Activated T-cell treated with anti-CD3 and anti-CD28 coated beads, Interleukin-2, amount 50 U/mL, for 24 hours (primary cell): ENCODE results near the gene COX19.

Experiments
- DNase-seq: peaks from one replicate; pipeline ENCODE4 v3.0.0-alpha.2; 2020
- H3K27ac Mint-ChIP-seq: 2 replicates; pipeline ENCODE4 v1.8.0; 2020; ENCODE audit warnings: mild to moderate bottlenecking, mixed read lengths
- H3K27me3 Mint-ChIP-seq: 2 replicates; pipeline ENCODE4 v1.8.0; 2020; ENCODE audit warnings: mixed read lengths
- H3K36me3 Mint-ChIP-seq: 2 replicates; pipeline ENCODE4 v1.8.0; 2020; ENCODE audit warnings: low read depth, mixed read lengths
- H3K4me1 Mint-ChIP-seq: 2 replicates; pipeline ENCODE4 v1.8.0; 2020; ENCODE audit warnings: low read depth, mixed read lengths
- H3K4me3 Mint-ChIP-seq: 2 replicates; pipeline ENCODE4 v1.8.0; 2020; ENCODE audit warnings: mild to moderate bottlenecking, moderate library complexity, mixed read lengths
- H3K9me3 Mint-ChIP-seq: 2 replicates; pipeline ENCODE4 v1.8.0; 2020; ENCODE audit warnings: mixed read lengths

Gene COX19

GRCh38 chr7:990352-990932 lies 15.1 kb upstream of the COX19 start:
- no peak overlapping the region for H3K27ac Mint-ChIP-seq
- H3K36me3 Mint-ChIP-seq = no peaks in the 10 kb centered on the region
- DNase-seq = no peak
- H3K9me3 Mint-ChIP-seq = no peaks in the 10 kb centered on the region
- H3K27me3 Mint-ChIP-seq = peaks cover 11% of the 10 kb centered on the region
- no peak overlapping the region for H3K4me3 Mint-ChIP-seq
- peaks cover 5% of the 10 kb centered on the region for H3K4me1 Mint-ChIP-seq

GRCh38 chr7:988963-989529 lies 13.7 kb upstream of the COX19 start:
- Mint-ChIP-seq H3K36me3 (no peaks in the 10 kb centered on the region), H3K27ac (no peak overlapping the region), H3K27me3 (peaks cover 13% of the 10 kb centered on the region), H3K9me3 (no peaks in the 10 kb centered on the region), H3K4me1 (peaks cover 5% of the 10 kb centered on the region), H3K4me3 (no peak overlapping the region)
- no peak for DNase-seq

- Mint-ChIP-seq H3K4me3 (no peak overlapping the region), H3K9me3 (no peaks in the 10 kb centered on the region), H3K27me3 (peaks cover 13% of the 10 kb centered on the region), H3K27ac (no peak overlapping the region), H3K4me1 (peaks cover 5% of the 10 kb centered on the region), H3K36me3 (no peaks in the 10 kb centered on the region)
- DNase-seq = no peak
These were observed 13.1 kb upstream of the COX19 start for GRCh38 chr7:988426-988911.

GRCh38 chr7:987909-988308 lies 12.6 kb upstream of the COX19 start:
- H3K4me3 Mint-ChIP-seq = no peak overlapping the region
- H3K27ac Mint-ChIP-seq = no peak overlapping the region
- no peaks in the 10 kb centered on the region for H3K9me3 Mint-ChIP-seq
- DNase-seq = no peak
- no peaks in the 10 kb centered on the region for H3K36me3 Mint-ChIP-seq
- peaks cover 13% of the 10 kb centered on the region for H3K27me3 Mint-ChIP-seq
- H3K4me1 Mint-ChIP-seq = peaks cover 2% of the 10 kb centered on the region

DNA sequence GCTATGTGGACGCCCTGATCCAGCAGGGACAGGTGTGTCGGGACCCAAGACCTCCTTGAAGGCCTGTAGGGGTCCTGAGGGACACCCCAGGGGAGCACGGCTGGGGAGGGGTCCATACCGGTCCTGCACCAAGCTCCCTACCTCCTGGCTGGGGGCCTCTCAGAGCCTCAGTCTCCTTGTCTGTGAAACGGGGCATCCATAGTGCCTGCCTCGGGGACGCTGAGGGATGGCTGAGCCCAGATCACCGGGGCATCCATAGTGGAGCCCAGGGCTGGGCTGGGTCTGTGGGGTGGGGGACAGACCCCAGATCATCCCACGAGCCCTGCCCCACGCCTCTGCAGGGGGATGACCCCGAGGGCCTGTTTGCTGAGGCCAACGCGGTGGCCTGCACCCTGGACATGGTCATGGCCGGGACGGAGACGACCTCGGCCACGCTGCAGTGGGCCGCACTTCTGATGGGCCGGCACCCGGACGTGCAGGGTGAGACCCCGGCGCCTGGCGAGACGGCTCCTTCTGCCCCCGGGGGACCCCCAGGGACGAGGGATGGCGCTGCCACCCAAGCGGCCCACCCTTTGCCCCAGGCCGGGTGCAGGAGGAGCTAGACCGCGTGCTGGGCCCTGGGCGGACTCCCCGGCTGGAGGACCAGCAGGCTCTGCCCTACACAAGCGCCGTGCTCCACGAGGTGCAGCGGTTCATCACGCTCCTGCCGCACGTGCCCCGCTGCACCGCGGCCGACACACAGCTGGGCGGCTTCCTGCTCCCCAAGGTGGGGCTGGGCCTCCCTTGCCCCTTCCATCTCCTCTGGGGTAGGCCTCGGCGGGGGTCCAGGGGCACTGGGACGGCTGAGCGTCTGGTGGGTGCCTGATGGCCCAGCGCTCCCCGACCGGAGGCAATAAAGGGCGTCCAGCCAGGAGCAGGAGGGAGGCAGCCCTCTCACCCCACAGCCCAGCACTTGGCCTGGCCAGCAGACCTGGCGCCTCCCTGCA lies 11.7 kb upstream of the COX19 start:
- Mint-ChIP-seq H3K9me3 (no peaks in the 10 kb centered on the region), H3K4me3 (no peak overlapping the region), H3K4me1 (no peaks in the 10 kb centered on the region), H3K27me3 (peaks cover 13% of the 10 kb centered on the region), H3K27ac (no peak overlapping the region), H3K36me3 (no peaks in the 10 kb centered on the region)
- DNase-seq = no peak

GRCh38 chr7:985915-986741 lies 10.8 kb upstream of the COX19 start:
- H3K4me3 Mint-ChIP-seq = no peak overlapping the region
- peaks cover 13% of the 10 kb centered on the region for H3K27me3 Mint-ChIP-seq
- H3K27ac Mint-ChIP-seq = no peak overlapping the region
- H3K4me1 Mint-ChIP-seq = no peaks in the 10 kb centered on the region
- DNase-seq = no peak
- H3K9me3 Mint-ChIP-seq = no peaks in the 10 kb centered on the region
- H3K36me3 Mint-ChIP-seq = no peaks in the 10 kb centered on the region

- no peaks in the 10 kb centered on the region for H3K36me3 Mint-ChIP-seq
- no peaks in the 10 kb centered on the region for H3K9me3 Mint-ChIP-seq
- no peaks in the 10 kb centered on the region for H3K4me1 Mint-ChIP-seq
- no peak overlapping the region for H3K4me3 Mint-ChIP-seq
- no peak for DNase-seq
- no peak overlapping the region for H3K27ac Mint-ChIP-seq
- peaks cover 13% of the 10 kb centered on the region for H3K27me3 Mint-ChIP-seq
These were observed 9.7 kb upstream of the COX19 start for GRCh38 chr7:985127-985416.

GRCh38 chr7:984361-985126 lies 9.2 kb upstream of the COX19 start:
- Mint-ChIP-seq H3K36me3 (no peaks in the 10 kb centered on the region), H3K4me1 (no peaks in the 10 kb centered on the region), H3K9me3 (no peaks in the 10 kb centered on the region), H3K27ac (no peak overlapping the region), H3K27me3 (peaks cover 13% of the 10 kb centered on the region), H3K4me3 (no peak overlapping the region)
- no peak for DNase-seq

DNA sequence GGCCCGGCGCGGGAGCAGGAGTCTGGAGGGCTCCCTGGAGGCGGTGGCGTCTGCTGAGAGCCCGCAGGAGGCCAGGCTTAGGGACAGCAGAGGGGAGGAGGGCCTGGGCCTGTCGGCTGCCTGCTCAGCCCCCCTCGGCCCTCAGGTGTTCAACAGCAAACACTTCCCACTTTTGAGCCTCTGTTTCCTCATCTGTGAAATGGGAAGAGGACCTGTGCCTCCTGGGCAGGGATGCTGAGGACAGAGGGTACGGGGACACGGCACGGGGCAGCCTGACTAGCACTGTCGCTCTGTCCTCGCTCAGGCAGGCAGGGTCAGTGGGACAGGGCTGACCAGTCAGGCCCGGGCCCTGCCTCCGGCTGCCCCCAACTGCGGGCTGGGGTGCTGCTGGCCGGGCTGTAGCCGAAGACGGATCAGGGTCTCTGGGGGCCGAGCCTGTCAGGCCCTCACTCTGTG lies 8.3 kb upstream of the COX19 start:
- no peak for DNase-seq
- Mint-ChIP-seq H3K4me1 (no peaks in the 10 kb centered on the region), H3K4me3 (no peak overlapping the region), H3K27me3 (peaks cover 13% of the 10 kb centered on the region), H3K9me3 (no peaks in the 10 kb centered on the region), H3K27ac (no peak overlapping the region), H3K36me3 (no peaks in the 10 kb centered on the region)

- Mint-ChIP-seq H3K4me1 (no peaks in the 10 kb centered on the region), H3K27ac (no peak within 1 kb of the TSS), H3K36me3 (no peaks in the 10 kb centered on the region), H3K4me3 (no peak within 1 kb of the TSS), H3K27me3 (peaks cover 13% of the 10 kb centered on the region), H3K9me3 (no peaks in the 10 kb centered on the region)
- DNase-seq = no peak
These were observed 7.8 kb upstream of the COX19 start, which contains the start of gene CYP2W1 for GRCh38 chr7:983004-983615. TSS of gene CYP2W1 (plus strand) at chr7:983181. CDS start at chr7:983212, 31 bp downstream.

DNA sequence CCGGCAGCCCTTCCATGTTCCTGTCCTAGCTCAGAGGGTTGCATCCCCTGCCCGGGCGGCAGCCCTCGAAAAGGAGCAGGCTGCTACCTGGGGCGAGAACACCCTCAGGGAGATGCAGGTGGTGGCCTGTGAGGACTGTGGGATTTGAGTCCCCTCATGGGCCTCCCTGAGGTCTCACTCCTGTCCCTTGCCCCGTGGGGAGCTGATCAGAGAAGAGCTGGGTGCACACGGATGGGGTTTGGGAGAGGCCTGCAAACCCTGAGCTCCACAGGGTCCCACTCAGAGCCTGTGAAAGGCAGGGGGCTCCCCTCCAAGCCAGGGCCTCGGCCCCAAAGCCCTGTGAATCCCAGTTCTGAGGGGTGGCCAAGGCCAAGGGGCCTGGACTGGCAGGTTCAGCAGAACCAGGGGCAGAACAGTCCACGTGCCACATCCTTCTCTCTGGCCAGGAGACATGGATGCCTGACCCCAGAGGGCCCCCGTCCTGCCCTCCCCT lies 7.2 kb upstream of the COX19 start:
- DNase-seq = no peak
- H3K4me1 Mint-ChIP-seq = no peaks in the 10 kb centered on the region
- H3K27me3 Mint-ChIP-seq = peaks cover 13% of the 10 kb centered on the region
- H3K36me3 Mint-ChIP-seq = no peaks in the 10 kb centered on the region
- no peak overlapping the region for H3K4me3 Mint-ChIP-seq
- no peak overlapping the region for H3K27ac Mint-ChIP-seq
- no peaks in the 10 kb centered on the region for H3K9me3 Mint-ChIP-seq

- no peak overlapping the region for H3K27ac Mint-ChIP-seq
- no peak overlapping the region for H3K4me3 Mint-ChIP-seq
- no peaks in the 10 kb centered on the region for H3K4me1 Mint-ChIP-seq
- H3K36me3 Mint-ChIP-seq = no peaks in the 10 kb centered on the region
- no peak for DNase-seq
- H3K27me3 Mint-ChIP-seq = peaks cover 13% of the 10 kb centered on the region
- H3K9me3 Mint-ChIP-seq = no peaks in the 10 kb centered on the region
These were observed 6.6 kb upstream of the COX19 start for GRCh38 chr7:981793-982510.
